HG02642 (cell line): ENCODE results near the gene NPBWR2.
"Not testable (repeated sequence)": the region's sequence is repeated elsewhere in the genome, so short reads cannot be mapped to it uniquely, and the experiment has no call there.

Experiments
- ATAC-seq: cut with Tn5 transposase; IDR thresholded peaks from one replicate; pipeline ENCODE4 v1.9.1; 2021; ENCODE audit warnings: mild to moderate bottlenecking; ENCODE audit not compliant: unreplicated experiment, poor library complexity

NPBWR2 gene

DNA sequence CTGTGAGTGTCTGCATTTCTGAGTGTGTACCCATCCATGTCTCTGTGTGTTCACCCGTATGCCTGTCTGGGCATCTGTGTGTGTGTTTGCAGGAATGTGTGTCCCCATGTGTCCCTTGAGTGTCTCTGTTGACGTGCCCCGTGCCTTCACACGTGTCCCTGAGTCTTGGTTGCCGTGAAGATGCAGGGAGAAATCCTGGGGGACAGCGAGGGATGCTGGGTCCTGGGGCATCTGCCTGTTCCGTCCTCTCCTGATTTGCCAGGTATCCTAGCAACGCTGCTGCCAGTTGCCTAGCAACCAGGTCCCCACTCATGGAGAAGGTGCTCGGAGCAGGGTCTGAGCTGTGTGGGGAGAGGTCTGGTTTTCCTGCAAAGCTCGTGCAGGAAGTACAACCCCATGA, 17.2 kb downstream of the NPBWR2 start:
- ATAC-seq: no peak

DNA sequence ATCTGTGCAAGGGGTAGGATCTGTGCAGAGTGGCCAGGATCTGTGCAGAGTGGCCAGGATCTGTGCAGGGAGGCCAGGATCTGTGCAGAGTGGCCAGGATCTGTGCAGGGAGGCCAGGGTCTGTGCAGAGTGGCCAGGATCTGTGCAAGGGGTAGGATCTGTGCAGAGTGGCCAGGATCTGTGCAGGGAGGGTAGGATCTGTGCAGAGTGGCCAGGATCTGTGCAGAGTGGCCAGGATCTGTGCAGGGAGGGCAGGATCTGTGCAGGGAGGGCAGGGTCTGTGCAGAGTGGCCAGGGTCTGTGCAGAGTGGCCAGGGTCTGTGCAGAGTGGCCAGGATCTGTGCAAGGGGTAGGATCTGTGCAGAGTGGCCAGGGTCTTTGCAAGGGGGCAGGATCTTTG, 18.8 kb downstream of the NPBWR2 start:
- ATAC-seq: not testable (repeated sequence)

DNA sequence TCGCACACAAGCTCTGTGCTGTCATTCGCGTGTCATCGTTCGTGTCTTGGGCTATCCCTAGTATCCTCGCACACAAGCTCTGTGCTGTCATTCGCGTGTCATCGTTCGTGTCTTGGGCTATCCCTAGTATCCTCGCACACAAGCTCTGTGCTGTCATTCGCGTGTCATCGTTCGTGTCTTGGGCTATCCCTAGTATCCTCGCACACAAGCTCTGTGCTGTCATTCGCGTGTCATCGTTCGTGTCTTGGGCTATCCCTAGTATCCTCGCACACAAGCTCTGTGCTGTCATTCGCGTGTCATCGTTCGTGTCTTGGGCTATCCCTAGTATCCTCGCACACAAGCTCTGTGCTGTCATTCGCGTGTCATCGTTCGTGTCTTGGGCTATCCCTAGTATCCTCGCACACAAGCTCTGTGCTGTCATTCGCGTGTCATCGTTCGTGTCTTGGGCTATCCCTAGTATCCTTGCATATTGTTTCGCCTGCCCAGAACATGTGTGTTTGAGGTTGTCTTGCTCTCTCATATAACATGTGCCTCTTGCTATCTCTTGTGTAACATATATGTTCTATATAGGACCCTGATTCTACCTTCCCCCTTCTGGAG, 20.0 kb downstream of the NPBWR2 start:
- ATAC-seq: not testable (repeated sequence)

DNA sequence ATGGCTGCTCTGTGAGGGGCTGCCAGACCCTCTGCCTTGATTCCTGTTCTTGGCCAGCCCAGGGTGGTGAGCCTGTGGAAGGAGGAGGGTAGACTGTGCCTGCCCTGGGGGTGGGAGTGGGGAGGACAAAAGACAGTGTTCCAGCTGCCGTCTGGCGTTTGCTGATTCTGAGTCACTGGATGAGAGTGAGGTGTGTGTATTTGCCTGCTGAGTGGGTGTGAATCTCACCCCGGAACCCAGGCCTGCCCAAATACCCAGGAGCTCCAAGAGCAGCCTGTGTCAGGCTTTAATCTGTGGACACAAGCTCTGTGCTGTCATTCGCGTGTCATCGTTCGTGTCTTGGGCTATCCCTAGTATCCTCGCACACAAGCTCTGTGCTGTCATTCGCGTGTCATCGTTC, 20.6 kb downstream of the NPBWR2 start:
- no peak for ATAC-seq

DNA sequence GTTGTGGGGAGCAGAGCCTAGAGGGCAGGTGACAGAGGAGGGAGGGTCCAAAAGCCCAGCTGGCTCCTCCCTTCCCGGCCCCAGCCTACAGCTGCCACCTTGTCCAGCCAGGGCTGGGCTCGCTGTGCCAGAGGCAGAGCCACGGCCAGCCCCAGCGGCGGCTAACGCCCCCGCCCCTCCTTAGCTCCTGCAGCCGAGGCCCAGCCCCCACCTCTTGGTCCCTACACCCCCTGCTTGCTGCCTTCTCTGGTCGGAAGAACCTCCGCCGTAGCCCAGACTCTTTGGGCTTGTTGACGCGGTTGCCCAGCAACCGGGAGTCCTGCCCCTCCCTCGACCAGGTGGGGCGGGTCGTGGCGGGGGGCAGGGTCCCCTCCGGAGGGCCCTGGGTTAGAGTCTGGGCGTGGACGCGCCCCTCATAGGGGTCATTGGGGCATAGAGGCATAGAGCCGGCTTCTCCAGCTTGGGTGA, 22.6 kb downstream of the NPBWR2 start:
- ATAC-seq: no peak

DNA sequence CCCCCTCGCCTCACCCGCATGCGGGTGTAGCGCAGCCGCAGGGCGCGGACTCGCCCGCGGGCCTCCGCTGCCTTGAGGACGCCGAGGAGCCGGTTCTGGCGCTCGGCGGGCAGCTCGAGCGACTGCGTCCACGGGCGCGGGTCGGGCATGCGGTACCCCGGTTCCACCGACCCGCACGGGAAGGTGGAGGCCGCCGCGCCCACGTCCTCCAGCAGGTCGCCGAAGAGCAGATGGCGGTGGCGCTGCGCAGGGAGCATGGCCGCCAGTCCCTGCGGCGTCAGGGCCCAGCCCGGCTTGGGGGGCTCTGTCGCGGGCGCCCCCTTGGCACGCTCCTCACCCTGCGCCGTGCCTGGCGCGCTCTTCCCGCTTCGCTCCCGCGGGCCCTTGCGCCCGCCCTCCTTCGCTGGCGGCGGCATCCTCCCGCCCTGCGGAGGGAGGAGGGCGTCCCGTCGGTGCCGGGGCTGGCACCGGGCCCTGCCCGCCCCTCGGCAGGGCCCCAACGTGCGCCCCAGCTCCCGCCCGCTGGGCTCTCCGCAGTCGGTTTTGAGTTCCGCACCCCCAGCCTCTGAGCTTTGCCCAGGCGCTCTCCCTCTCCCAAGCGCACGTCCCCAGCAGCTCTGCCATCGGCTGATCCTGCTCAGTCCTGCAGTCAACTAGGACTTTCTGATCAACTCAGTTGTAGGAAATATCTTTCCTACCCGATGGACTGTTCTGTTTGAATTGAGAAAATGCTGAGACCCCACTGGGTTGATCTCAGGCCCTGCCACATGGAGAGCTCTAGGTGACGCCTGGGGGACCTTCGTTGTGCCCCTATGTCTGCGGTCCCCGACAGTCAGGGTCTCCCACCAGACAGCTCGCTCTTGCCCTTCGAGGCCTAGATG, 23.3 kb downstream of the NPBWR2 start, which contains the start of gene LKAAEAR1:
Gene LKAAEAR1 (minus strand): TSS at position 595 of the 881 bp plus-strand sequence. CDS start 179 bp downstream, at position 416.
- no peak for ATAC-seq

DNA sequence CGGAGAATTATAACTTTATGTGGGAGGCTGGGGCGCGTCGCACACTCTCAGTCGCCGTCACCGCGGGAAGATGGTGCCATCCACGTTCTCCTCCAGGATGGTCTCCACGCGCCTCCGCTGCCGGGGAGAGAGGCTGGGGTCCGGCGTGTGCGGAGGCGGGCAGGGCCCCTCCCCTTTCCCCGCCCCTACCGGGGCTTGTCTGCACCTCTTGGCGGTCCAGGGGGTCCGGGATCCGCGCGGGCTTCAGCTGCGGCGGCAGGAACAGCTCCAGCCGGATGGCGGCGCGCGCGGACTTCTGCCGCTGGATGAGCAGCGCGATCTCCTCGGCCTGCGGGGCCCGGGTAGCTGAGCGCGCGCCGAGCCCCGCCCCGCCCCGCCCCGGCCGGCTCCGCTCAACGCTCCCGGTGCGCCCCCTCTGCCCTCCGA, 24.0 kb downstream of the NPBWR2 start:
- no peak for ATAC-seq

DNA sequence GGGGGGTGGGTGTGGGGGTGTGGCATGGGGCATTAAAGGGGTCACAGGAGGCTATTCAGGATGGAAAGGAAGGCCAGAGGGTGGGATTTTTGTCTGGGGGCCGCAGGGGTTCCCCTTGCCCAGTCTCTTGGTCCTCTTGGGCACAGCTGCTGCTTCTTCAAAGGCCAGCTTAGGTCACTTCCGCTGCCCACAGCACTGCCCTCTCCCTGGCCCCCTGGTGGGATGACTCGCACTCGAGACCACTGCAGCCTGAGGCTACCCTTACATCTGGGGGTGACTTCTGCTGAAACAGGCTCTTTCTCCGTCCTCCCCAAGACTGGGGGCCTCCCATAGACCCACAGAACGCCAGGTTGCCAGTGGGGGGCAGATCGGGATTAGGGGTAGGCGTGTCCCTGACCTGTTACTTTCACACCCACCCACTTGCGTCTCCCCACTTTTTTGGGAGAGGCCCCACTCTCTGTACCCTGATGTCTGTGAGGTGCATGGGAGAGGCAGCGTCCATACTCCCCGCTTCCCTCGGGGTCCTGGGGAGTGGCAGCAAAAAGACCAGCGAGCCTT, 24.5 kb downstream of the NPBWR2 start:
- no peak for ATAC-seq

DNA sequence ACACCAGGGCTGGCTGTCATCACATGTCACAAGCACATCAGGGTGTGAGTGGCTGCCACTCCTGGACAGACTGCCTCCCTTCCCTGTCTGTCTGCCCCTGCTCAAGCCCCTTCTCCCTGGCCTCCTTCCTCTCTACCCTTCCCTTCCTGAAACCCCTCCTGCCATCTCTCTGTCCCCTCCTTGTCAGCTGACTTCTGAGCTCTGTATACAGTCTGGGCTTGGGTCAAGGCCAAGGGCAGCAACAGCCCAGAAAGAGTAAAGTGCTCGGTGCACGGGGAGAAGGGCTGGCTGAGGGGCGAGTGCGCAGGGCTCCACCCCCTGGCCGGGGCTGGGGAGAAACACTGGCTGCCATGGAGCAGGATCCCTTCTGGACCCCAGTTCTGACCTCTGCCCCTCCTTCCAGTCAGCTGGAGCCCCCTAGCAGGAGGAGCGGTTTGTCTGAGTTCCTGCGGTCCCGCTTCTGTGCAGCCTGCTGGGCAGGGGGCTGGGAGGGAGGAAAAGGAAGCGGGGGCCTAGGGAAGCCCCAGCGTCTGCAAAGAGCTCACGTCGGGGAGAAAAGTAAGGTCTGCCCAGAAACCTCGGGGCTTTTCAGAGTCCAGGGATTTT, 25.1 kb downstream of the NPBWR2 start:
- no peak for ATAC-seq

DNA sequence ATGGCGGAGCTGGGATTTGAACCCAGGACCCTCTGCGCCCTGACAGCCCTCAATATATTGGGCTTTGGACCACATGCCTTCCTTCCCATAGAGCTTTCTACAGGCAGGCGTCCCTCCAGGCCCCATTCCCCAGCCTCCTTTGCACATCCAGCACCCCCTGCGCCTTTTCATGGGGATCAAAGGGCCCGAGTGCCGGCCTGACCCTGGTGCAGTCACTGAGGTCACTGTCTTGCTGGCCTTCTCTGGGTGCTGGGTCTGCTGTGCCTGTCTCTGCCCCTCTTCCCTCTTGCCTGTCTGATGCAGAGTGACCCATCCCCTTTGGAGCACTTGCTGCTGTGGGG, 25.8 kb downstream of the NPBWR2 start:
- ATAC-seq: no peak

DNA sequence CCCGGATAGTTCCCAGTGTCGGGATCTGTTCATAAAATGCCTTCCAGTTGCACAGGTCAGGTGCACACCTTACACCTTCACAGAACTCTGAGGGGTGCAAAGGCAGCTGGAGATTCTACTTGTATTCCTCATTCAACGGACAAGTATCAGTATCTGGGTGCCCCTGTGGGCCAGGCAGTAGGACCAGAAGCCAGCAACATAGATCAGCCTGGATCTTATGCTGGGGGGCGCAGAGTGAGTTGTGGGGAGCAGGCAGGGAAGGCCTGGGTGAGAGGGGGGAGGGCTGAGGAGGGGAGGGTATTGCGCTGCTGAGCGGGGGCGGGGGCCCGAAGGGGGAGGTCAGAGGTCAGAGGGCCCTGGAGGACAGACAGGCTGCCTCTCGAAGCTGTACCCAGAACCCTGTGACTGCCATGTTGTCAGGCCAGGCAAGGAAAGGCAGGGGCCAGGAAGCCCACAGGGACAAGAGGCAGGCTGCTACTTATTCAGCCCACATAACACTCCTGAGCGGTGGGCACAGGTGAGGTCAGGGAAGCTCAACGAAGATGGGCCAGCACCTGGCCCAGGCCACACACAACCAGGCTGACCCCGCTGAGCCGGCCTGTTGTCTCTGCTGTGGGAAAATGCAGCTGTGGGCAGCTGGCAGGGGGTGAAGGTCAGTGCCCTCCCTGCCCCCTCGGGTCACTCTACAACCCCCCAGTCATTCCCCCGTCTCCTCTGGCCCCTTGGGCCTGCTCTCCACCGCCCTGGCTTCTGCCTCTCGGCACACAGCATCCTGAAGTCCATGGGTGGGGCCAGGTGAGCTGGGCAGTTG, 26.3 kb downstream of the NPBWR2 start:
- ATAC-seq: no peak

DNA sequence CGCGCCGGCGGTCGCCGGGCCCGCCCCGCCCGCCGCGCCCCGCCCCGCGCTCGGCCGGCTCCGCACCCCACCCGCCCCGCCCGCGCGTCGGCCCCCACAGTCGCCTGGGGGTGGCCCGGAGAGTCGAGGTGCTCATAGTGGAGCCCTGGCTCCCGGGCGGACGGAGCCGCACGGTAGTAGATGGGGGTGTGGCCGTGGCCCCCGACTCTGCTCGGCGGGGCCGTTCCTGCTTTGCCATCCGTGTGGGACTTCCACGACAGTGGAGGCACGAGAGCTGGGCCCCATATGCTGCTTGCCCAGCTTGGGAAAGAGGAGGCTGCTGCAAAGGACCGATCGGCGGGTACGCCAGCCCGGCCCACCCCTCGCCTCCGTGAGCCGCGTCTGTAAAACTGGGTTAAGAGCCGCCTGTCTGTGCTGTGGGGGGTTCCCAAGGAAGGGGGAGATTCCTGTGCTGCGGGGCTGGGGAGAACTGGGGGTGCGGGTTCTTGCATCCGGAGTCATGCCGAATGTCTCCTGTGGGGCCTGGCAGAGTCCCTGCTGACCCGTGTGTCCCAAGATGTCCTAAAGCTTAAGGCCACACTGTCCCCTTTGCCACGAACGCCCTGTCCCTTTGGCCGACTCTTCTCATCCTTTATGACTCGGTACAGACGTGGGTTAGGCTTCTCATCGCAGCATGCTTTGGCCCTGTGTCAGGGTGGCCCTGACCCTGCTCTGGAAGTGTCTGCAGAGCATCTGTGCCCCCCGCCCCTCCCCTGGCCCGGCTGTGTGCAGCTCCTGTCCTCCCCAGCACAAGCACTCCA, 27.2 kb downstream of the NPBWR2 start, which contains the start of gene OPRL1:
Gene OPRL1 (plus strand): TSS at position 70 of the 800 bp plus-strand sequence. CDS start 12,639 bp downstream, outside the sequence.
- no peak for ATAC-seq

DNA sequence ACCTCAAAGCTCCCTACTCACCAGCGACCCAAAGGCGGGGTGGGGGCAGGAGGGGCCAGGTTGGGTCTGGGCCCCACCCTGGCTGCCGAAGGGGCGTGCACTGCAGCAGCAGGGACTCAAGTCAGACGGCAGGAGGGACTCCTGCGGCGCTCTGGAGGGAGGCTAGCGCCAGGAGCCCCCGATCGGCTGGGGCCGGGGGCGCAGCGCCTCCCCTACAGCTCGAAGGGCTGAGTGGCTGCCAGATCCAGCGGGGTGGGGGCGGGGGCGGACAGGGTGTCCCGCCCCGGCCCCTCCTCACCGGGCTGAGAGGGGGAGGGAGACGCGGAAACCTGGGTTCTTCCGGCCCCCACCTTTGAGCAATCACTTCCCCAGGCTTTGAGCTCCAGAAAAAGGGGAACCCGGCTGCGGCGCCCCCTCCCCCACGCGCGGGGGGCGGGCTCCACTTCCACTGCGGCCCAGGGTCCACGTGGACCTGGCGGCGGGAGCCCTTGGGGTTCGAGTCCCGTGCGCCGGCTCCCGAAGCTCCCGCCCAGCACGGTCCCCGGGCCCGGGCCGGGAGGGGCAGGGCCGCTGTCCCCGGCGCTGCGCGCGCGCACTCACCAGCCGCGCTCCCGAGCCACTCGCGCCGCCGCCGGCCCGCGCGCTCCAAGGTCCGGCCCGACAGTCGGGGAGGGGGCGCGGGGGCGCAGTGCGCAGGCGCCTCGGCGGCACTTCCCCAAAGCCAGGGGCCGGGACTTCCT, 27.9 kb downstream of the NPBWR2 start, which contains the start of gene RGS19:
Gene RGS19 (minus strand): TSS at position 246 of the 740 bp plus-strand sequence. CDS start 2,632 bp downstream, outside the sequence.
- peak; percentile 45 for ATAC-seq

DNA sequence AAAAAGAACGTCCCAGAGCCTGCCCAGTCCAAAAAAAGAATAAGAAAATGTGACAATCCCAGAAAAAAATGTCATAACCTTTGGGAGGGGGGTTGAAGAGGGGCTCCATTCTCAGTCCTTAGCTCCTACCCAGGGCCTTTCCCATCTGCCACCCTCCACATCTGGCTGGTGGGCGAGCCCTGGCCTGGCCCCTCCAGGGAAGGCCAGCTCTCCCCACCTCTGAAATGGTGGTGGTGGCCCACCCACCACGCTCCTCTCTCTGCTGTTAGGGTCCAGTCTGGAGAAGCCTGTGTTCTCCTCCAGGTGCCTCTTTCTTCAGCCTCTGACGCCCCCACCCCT, 28.5 kb downstream of the NPBWR2 start:
- ATAC-seq: no peak

DNA sequence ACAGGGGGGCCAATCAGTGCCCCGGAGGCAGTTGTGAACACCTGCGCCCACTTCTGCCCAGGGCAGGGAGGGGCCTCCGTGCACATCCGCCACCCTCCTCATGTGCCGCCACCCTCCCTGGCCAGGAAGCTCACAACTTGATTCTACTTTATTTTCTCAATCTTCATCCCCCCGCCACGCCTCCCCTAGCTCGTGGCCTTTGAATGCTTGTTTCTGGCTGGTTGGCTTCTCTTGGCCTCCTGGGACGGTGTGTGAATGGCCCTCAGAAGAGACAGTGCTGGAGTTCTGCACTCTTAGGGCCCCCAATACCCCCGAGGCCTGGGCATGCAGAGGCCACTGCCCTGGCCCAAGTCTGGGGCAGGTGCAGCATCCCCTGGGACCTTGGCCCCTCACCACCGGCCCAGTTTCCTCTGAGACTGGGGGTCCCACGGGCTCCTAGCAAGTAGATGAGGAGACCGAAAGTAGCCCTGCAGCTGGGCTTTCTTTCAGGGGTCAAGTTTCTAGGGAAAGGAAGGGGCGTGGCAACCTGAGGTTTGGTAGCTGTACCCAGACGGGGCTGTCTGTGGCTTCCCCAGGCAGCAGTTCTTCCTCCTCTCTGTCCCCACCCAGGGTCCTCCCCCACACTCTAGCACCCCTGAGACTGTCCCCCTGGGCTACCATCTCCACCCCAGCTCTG, 29.4 kb downstream of the NPBWR2 start:
- no peak for ATAC-seq

DNA sequence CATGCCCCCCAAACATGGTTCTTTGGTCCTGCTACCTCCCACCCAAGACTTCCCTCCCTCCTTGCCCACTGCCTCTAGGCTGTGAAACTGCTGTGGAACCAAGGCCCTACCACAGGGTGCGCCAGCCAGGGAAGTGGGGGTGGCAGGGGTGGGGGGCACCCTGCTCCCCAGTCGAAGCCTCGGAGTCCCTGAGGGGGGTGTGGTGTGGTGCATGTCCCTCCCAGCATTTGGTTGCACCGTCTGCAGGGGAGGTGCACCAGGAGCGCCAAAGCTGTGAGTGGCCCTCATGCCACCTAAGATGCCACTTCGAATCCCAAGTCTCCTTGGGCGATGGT, 29.9 kb downstream of the NPBWR2 start:
- no peak for ATAC-seq

DNA sequence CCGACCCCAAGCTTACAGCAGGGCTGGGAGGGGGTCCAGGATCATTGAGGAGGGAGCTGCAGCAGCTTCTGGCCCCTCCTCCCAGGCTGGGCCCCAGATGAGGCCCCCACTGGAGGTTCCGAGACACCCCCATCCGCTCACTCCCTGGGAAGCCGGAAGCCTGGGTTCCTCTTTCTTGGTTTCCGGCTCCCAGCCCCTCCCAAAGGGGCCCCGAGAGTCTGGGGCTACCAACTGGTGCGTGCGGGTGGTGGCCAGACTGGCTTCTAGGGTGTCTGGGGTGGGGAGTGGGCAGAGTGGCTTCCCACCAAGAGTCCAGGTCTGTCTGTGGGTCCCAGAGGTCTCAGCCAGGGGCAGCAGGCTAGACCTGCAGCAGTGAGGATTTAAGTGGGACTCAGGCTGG, 30.3 kb downstream of the NPBWR2 start:
- no peak for ATAC-seq
